CD14-positive monocyte (primary cell): ENCODE results near the gene RIPK1. TPM values are rescaled to one million over a fixed set of nuclear protein-coding genes. Genes with fewer than 3 reads are reported as not detected.

Source experiments
- DNase-seq, 3 donors: peaks; one replicate each; pipeline ENCODE4 v3.0.0-alpha.2; 2011 to 2022
- H2AFZ ChIP-seq: 2 replicates; pipeline ENCODE4 v1.6.0; 2012; ENCODE audit warnings: mild to moderate bottlenecking, low read depth, low read length, inconsistent platforms; ENCODE audit not compliant: insufficient read depth, poor library complexity, severe bottlenecking
- H3K27ac ChIP-seq, 2 donors: 1 replicate in 1 of 2; 2 replicates in 1 of 2; pipeline ENCODE4 v1.5.1; 2012 to 2013; ENCODE audit warnings: low read length in 2 of 2, control low read depth in 1 of 2, inconsistent platforms in 1 of 2, low read depth in 1 of 2, mild to moderate bottlenecking in 1 of 2
- H3K27me3 ChIP-seq, 2 donors: one replicate each; pipeline versions ENCODE4 v1.6.0 to v1.6.1; 2011 to 2013; ENCODE audit warnings: low read length in 2 of 2; ENCODE audit not compliant: control insufficient read depth in 2 of 2, insufficient read depth in 2 of 2
- H3K36me3 ChIP-seq, 2 donors: replicated peaks in 1 of 2; 1 replicate in 1 of 2; 2 replicates in 1 of 2; pipeline versions ENCODE4 v1.5.1 to v1.6.1; 2012 to 2013; ENCODE audit warnings: low read length in 2 of 2, control low read depth in 1 of 2, inconsistent platforms in 1 of 2, mild to moderate bottlenecking in 1 of 2; ENCODE audit not compliant: insufficient read depth in 2 of 2, control insufficient read depth in 1 of 2
- H3K4me1 ChIP-seq, 2 donors: 1 replicate in 1 of 2; 2 replicates in 1 of 2; pipeline versions ENCODE4 v1.5.1 to v1.6.1; 2012 to 2013; ENCODE audit warnings: low read length in 2 of 2, control low read depth in 1 of 2, inconsistent platforms in 1 of 2, mild to moderate bottlenecking in 1 of 2, moderate library complexity in 1 of 2; ENCODE audit not compliant: insufficient read depth in 2 of 2, control insufficient read depth in 1 of 2
- H3K4me2 ChIP-seq: replicated peaks from 2 replicates; pipeline ENCODE3; 2012; ENCODE audit warnings: low read length, moderate library complexity, mild to moderate bottlenecking; ENCODE audit not compliant: poor library complexity, severe bottlenecking; ENCODE audit errors: extremely low read depth
- H3K4me3 ChIP-seq, 3 experiments: fragments of 200-600 bp in 1 of 3; sonication (generic) in 1 of 3; replicated peaks in 1 of 3; 1 replicate in 2 of 3; 2 replicates in 1 of 3; pipeline ENCODE4 v1.5.1; 2011 to 2013; ENCODE audit warnings: low read length in 3 of 3, mild to moderate bottlenecking in 3 of 3, control low read depth in 2 of 3, low read depth in 2 of 3, inconsistent platforms in 1 of 3, moderate library complexity in 1 of 3
- H3K79me2 ChIP-seq: 2 replicates; pipeline ENCODE4 v1.6.0; 2012; ENCODE audit warnings: mild to moderate bottlenecking, control low read depth, inconsistent platforms, low read length, moderate library complexity; ENCODE audit not compliant: insufficient read depth
- H3K9ac ChIP-seq: 2 replicates; pipeline ENCODE4 v1.6.0; 2017; ENCODE audit warnings: low read length, mild to moderate bottlenecking; ENCODE audit not compliant: insufficient read depth, poor library complexity, severe bottlenecking
- H3K9me3 ChIP-seq, 2 donors: replicated peaks in 1 of 2; 1 replicate in 1 of 2; 2 replicates in 1 of 2; pipeline versions ENCODE4 v1.5.1 to v1.6.1; 2012 to 2013; ENCODE audit warnings: low read length in 2 of 2, control low read depth in 1 of 2; ENCODE audit not compliant: control insufficient read depth in 1 of 2, insufficient read depth in 1 of 2
- H4K20me1 ChIP-seq: 2 replicates; pipeline ENCODE4 v1.6.0; 2012; ENCODE audit warnings: mild to moderate bottlenecking, low read length, control low read depth, moderate library complexity; ENCODE audit not compliant: insufficient read depth
- H3K27ac Mint-ChIP-seq, 7 donors: one replicate each; pipeline ENCODE4 v1.8.0; 2020; ENCODE audit warnings: mild to moderate bottlenecking in 7 of 7, mixed read lengths in 7 of 7, moderate library complexity in 6 of 7, inconsistent platforms in 2 of 7
- H3K27me3 Mint-ChIP-seq, 3 donors: one replicate each; pipeline ENCODE4 v1.8.0; 2021 to 2022; ENCODE audit warnings: low read depth in 3 of 3, mild to moderate bottlenecking in 3 of 3, mixed read lengths in 3 of 3, moderate library complexity in 3 of 3, inconsistent platforms in 1 of 3
- H3K36me3 Mint-ChIP-seq, 2 donors: one replicate each; pipeline ENCODE4 v1.8.0; 2020; ENCODE audit warnings: mixed read lengths in 2 of 2, inconsistent platforms in 1 of 2, mild to moderate bottlenecking in 1 of 2
- H3K4me1 Mint-ChIP-seq: one replicate; pipeline ENCODE4 v1.8.0; 2020; ENCODE audit warnings: mild to moderate bottlenecking, mixed read lengths
- H3K4me3 Mint-ChIP-seq, 2 donors: one replicate each; pipeline ENCODE4 v1.8.0; 2020; ENCODE audit warnings: mild to moderate bottlenecking in 2 of 2, mixed read lengths in 2 of 2, moderate library complexity in 1 of 2
- H3K9me3 Mint-ChIP-seq, 7 donors: one replicate each; pipeline ENCODE4 v1.8.0; 2020 to 2022; ENCODE audit warnings: mixed read lengths in 7 of 7, mild to moderate bottlenecking in 6 of 7, moderate library complexity in 6 of 7, inconsistent platforms in 2 of 7
- WGBS: methylation state at CpG from one replicate; pipeline ENCODE4 v1.1.5; 2013; ENCODE audit warnings: missing lambda C conversion rate; ENCODE audit not compliant: insufficient coverage; 5-methylcytosine and 5-hydroxymethylcytosine counted together
- intact Hi-C, 2 donors: fragments of 100-400 bp; cut with micrococcal nuclease; formaldehyde crosslinking; loops; one replicate each; pipeline versions ENCODE4 v1.15.0 to v1.15.1; 2023
- polyA minus RNA-seq: library from RNA; depleted of rRNA, polyadenylated mRNA; stranded (reverse); fragments of >200 nt; gene quantifications from 2 replicates; pipeline ENCODE4 v1.2.3, GENCODE V29; 2012
- polyA plus RNA-seq, 3 donors: library from polyadenylated mRNA; depleted of rRNA in 1 of 3; unstranded in 2 of 3; stranded (reverse) in 1 of 3; fragments of 300-500 nt in 2 of 3; fragments of >200 nt in 1 of 3; fragmentation: Illumina TruSeq in 2 of 3; gene quantifications; 1 replicate in 2 of 3; 2 replicates in 1 of 3; pipeline ENCODE4 v1.2.3, GENCODE V29; 2012 to 2021
- total RNA-seq, 12 experiments: library from RNA in 1 of 12; stranded (reverse) in 1 of 12; fragments of 120-200 nt in 1 of 12; gene quantifications; one replicate each; pipeline ENCODE4 v1.2.4 and lab custom pipeline; 2013 to 2026; ENCODE audit warnings: mixed read lengths in 6 of 12, inconsistent platforms in 1 of 12
- TF ChIP-seq, protein P1 (sequence below): fragments of 200-600 bp; IDR thresholded peaks from one replicate; pipeline ENCODE4 v1.8.0; 2022; ENCODE audit warnings: antibody characterized with exemption, mild to moderate bottlenecking

The RIPK1 gene
- total RNA-seq (2013): 23.6 TPM
- polyA plus RNA-seq: 1 to 10 TPM; 6.0 to 9.6 (median 9.6) TPM
- 8.2 and 14.6 TPM in 2 replicates for polyA minus RNA-seq
- 71.7 to 121 (median 96.8) reads per million in 11 experiments for total RNA-seq (lab: John Stamatoyannopoulos, UW)

DNA sequence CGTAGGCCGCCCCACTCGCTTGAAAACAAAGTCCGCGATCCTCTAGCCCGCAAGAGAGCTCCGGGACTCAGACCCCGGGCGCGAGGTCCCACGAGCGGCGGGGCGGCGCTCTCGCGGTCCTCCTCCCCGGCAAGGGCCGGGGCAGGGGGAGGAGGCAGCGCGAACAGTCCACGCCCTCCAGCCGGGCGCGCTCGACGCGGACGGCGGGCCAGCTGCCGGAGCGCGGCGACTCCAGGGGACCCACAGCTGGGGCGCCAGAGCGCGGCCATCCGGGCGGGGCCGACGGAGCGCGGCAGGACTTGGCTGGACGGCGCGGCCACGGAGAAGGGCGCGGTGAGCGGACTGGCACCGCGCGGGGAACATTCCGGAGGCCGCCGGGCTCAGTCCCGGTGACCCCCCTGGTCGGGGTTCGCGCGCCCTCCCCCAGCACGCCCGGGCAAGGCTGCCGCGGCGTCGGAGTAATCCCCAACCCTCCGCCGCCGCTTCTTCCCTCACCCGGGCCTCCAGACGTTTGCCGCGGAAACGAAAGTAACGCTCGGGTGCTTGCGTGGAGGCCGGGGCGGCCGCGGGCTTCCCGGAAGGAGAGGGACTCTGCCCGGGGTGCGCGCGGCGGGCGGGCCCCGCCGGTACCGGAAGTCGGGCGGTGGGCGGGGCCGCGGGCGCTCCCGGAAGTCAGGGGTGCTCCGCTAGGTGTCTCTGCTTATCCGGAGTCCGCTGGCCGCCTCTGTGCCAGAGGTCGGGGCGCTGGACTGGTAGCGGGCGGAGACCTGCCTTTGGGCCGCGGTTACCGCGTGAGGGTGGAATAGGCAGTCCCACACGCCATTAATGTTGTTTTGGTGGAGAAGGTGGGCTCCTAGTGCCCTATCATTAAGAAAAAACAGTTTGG is at the start of gene RIPK1:
Gene RIPK1 (plus strand): TSS at position 166 of the 886 bp plus-strand sequence. CDS start 8,330 bp downstream, outside the sequence.
- Histone ChIP-seq H3K27ac (peak within 1 kb of the TSS; percentile 89 to 93), H3K4me1 (peaks cover 24 to 41% of the 10 kb centered on the region in 2 donors), H3K9me3 (no peaks in the 10 kb centered on the region), H3K27me3 (no peaks in the 10 kb centered on the region), H2AFZ (peak within 1 kb of the TSS; percentile 77), H3K36me3 (peaks cover 1 to 10% of the 10 kb centered on the region in 2 donors), H3K79me2 (peaks cover 74% of the 10 kb centered on the region), H3K4me2 (peak within 1 kb of the TSS; percentile 91), H3K4me3 (peak within 1 kb of the TSS; percentile 83 to 91 (median 84)), H3K9ac (peak within 1 kb of the TSS; percentile 98), H4K20me1 (peaks cover 58% of the 10 kb centered on the region)
- peaks cover 2 to 5% (median 5%) of the 10 kb centered on the region in 3 donors for H3K27me3 Mint-ChIP-seq
- TF ChIP-seq, protein P1, sequence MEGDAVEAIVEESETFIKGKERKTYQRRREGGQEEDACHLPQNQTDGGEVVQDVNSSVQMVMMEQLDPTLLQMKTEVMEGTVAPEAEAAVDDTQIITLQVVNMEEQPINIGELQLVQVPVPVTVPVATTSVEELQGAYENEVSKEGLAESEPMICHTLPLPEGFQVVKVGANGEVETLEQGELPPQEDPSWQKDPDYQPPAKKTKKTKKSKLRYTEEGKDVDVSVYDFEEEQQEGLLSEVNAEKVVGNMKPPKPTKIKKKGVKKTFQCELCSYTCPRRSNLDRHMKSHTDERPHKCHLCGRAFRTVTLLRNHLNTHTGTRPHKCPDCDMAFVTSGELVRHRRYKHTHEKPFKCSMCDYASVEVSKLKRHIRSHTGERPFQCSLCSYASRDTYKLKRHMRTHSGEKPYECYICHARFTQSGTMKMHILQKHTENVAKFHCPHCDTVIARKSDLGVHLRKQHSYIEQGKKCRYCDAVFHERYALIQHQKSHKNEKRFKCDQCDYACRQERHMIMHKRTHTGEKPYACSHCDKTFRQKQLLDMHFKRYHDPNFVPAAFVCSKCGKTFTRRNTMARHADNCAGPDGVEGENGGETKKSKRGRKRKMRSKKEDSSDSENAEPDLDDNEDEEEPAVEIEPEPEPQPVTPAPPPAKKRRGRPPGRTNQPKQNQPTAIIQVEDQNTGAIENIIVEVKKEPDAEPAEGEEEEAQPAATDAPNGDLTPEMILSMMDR: peak; percentile 11
- peaks cover 4 to 17% of the 10 kb centered on the region in 2 donors for H3K36me3 Mint-ChIP-seq
- H3K4me1 Mint-ChIP-seq: peaks cover 40% of the 10 kb centered on the region
- under 1% methylated on average over 108 of the region's 112 CpGs for WGBS
- H3K27ac Mint-ChIP-seq: peak within 1 kb of the TSS; percentile 94 to 98 (median 97)
- peaks cover 0 to 3% (median 0%) of the 10 kb centered on the region in 7 donors for H3K9me3 Mint-ChIP-seq
- intact Hi-C loops: loop anchor here (2.0 to 5.0 kb wide), 3 partner anchors 49 to 301 kb away; partner anchors contain the start of genes BPHL (in 2 of the 2) and WRNIP1 (in 1 of the 2)
- DNase-seq: peak; percentile 80 to 89 (median 86)
- H3K4me3 Mint-ChIP-seq: peak within 1 kb of the TSS; percentile 91 to 97

DNA sequence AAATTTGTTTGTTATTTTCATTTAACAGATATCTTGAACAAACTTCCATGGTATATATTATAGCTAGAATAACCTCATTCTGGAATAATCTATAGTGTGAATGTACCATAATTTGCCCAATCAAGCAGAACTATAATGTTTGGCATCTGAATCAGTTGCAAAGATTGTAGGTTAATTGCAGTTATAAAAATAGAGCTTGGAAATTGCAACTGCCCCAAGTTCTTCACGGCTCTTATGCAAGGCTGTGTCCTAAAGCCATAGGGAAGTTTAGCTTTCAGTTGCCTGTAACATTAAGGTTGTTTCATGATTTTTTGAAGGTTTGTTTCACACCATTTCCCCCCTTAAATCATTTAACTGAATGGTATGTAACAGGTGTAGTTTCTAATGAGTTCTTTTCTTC is 49.2 kb upstream of the RIPK1 start:
- WGBS: no CpG with 5 or more reads among the region's 1 CpG
- H3K9me3 ChIP-seq: no peaks in the 10 kb centered on the region
- H2AFZ ChIP-seq: no peak overlapping the region
- peaks cover 32 to 51% of the 10 kb centered on the region in 2 donors for H3K36me3 ChIP-seq
- no peaks in the 10 kb centered on the region for H3K27me3 ChIP-seq
- peaks cover 14% of the 10 kb centered on the region for H4K20me1 ChIP-seq
- peak overlapping the region; percentile 30 for H3K4me2 ChIP-seq
- Mint-ChIP-seq H3K9me3 (no peaks in the 10 kb centered on the region), H3K36me3 (peaks cover 52 to 64% of the 10 kb centered on the region in 2 donors), H3K27ac (peak overlapping the region; percentile 68 to 87 (median 78)), H3K27me3 (peaks cover 0 to 3% (median 2%) of the 10 kb centered on the region in 3 donors), H3K4me3 (no peak overlapping the region), H3K4me1 (peaks cover 43% of the 10 kb centered on the region)
- peak overlapping the region; percentile 67 to 68 for H3K27ac ChIP-seq
- intact Hi-C loops: no loop called here
- H3K9ac ChIP-seq: no peak overlapping the region
- peak overlapping the region in 1 of 3 experiments; percentile 25 for H3K4me3 ChIP-seq
- peaks cover 50 to 61% of the 10 kb centered on the region in 2 donors for H3K4me1 ChIP-seq
- DNase-seq: no peak
- TF ChIP-seq, protein P1: no peak
- peaks cover 41% of the 10 kb centered on the region for H3K79me2 ChIP-seq
